Hindlimb muscle (tissue), 1 donor: ENCODE measurements around the gene THAP8. TPM values are rescaled to one million over a fixed set of nuclear protein-coding genes. Genes with fewer than 3 reads are reported as not detected.
"Not testable (repeated sequence)": the region's sequence is repeated elsewhere in the genome, so short reads cannot be mapped to it uniquely, and the experiment has no call there.

Source experiments
- DNase-seq: peaks from one replicate; pipeline ENCODE4 v3.0.0-alpha.2; 2013
- polyA plus RNA-seq: library from polyadenylated mRNA; unstranded; fragments of 120-200 nt; gene quantifications from one replicate; pipeline ENCODE4 v1.2.1, GENCODE V29; 2013; ENCODE audit not compliant: insufficient read length

THAP8 gene
- polyA plus RNA-seq, 1 donor = 11.2 TPM

DNA sequence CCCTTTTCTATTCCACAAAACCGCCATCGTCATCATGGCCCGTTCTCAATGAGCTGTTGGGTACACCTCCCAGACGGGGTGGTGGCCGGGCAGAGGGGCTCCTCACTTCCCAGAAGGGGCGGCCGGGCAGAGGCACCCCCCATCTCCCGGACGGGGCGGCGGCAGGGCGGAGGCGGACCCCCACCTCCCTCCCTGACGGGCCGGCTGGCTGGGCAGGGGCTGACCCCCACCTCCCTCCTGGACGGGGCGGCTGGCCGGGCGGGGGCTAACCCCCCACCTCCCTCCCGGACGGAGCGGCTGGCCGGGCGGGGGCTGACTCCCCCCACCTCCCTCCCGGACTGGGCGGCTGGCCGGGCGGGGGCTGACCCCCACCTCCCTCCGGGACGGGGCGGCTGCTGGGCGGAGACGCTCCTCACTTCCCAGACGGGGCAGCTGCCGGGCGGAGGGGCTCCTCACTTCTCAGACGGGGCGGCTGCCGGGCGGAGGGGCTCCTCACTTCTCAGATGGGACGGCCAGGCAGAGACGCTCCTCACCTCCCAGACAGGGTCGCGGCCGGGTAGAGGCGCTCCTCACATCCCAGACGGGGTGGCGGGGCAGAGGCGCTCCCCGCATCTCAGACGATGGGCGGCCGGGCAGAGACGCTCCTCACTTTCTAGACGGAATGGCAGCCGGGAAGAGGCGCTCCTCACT lies 14.9 kb upstream of the THAP8 start:
- DNase-seq = not testable (repeated sequence)

DNA sequence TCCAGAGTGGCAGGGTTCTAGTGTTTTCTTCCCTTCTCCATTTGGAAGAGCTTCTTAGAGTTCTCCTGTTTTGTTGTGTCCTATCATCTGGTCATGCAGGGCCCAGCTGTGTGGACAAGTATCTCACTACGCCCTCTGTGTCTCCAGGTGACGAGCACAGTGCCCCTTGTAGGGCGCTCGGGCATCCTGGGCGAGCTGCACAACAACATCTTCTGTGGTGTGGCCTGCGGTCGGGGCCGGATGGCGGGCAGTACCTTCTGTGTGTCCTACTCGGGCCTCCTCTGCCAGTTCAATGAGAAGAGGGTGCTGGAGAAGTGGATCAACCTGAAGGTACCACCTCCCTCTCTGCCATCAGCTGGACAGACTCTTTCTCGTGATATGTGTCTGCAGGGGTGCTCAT lies 13.6 kb upstream of the THAP8 start:
- DNase-seq = no peak

DNA sequence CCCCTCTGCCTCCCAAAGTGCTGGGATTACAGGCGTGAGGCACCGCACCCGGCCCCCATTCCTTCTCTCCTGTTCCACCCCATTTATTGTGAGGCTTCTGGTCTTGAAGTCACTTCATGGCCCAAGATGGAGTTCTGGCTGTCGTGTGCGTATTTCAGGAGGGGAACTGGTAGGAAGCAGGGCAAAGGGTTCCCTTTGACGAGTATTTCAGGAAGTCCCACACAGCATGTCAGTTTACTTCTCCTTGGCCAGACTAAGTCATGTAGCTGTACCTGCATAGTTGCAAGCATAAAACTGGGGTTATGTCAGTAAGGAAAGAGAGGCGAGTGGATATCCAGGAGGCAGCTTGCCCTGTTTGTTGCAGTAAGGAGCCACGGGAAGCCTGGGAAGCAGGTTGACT lies 10.7 kb upstream of the THAP8 start:
- no peak for DNase-seq

DNA sequence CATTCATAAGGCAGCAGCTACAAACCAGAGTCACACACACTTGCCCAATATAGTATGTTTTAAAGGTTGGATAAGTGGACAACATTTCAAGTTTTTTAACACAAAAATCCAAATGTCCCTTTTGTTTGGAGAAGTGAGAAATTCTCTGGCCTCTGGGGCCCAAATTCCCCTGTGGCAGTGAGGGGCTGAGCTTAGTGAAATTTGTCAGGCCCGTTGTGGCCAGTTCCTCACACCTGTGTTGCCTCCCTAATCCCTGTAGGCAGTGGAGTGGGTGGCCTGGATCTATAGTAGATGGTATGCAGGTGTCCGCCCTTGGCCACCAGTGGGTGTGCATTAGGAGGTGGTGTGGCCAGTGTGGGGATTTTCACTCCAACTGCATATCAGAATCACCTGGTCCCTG lies 7.3 kb upstream of the THAP8 start:
- no peak for DNase-seq

DNA sequence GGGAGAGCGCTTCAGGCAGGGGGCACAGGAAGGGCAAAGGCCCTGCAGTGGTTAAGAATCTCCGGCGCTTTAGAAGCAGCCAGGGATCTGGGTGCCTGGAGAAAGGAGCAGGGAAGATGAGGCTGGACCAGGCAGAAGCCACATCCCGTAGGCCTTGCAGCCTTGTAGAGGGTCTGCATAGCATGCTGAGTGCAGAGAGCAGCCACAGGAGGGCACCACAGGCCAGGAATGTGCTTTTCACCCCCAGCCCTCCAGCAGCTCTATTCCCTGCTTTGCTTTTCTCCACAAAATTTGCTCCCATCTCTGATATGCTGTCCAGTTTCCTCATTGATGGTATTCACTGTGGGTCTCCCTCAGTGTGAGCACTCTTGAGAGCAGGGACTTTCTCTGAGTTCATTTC lies 6.3 kb upstream of the THAP8 start:
- no peak for DNase-seq

DNA sequence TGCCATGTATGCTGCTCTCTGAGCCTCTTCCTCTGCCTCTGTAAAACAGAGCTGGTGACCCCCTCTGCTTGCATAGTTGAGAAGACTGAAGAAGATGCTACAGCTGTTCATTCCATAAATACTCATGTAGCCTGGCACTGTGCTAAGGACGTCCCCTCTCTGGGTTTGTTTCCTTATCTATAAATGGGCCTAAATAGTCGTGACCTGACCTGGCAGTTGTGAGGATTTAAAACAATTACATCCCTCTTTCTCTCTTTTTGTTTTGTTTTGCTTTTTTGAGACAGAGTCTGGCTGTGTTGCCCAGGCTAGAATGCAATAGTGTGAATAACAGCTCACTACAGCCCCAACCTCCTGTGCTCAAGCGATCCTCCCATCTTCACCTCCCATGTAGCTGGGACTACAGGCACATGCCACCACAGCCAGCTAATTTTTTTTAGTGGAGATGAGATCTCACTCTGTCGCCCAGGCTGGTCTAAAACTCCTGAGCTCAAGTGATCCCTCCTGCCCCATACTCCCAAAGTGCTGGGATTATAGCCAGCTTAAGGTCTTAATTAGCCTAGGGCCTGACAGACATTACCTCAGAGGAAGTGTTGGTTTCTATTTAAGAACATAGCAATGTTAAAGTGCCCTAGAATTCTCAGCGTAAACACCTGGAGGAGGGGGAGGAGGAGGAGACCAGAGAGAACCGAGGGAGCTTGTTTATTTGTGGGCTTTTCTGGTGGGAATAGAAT lies 5.3 kb upstream of the THAP8 start:
- DNase-seq = no peak

DNA sequence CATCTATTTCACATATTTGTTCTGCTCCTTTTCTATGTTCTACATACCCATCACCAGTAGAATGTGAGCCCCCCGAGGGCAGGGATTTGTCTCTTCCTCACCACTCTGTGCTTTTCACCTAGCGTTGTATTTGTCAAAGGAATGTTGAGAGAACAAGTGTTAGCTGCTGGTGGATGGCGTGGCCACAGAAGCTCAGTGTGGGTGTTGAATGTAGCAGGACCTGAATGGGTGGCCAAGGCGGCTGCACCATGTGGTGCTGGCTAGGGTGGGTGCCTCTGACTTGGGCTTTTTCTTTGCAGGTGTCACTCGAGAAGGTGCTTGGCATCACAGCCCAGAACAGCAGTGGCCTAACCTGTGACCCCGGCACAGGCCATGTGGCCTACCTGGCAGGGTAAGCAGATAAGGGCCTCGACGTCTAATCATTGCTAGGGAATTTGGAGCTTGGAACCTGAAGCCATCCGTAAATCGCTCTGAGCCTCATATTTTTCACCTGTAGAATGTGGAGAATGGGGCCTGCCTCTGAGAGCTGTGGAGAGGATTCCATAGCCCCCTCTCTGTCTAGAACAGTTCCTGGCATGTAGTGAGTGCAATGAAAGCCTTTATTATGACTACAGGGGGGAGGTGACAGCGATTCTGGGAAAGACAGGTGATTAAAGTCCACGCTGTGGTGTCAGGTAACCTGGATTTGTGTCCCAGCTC lies 4.5 kb upstream of the THAP8 start:
- DNase-seq = no peak

DNA sequence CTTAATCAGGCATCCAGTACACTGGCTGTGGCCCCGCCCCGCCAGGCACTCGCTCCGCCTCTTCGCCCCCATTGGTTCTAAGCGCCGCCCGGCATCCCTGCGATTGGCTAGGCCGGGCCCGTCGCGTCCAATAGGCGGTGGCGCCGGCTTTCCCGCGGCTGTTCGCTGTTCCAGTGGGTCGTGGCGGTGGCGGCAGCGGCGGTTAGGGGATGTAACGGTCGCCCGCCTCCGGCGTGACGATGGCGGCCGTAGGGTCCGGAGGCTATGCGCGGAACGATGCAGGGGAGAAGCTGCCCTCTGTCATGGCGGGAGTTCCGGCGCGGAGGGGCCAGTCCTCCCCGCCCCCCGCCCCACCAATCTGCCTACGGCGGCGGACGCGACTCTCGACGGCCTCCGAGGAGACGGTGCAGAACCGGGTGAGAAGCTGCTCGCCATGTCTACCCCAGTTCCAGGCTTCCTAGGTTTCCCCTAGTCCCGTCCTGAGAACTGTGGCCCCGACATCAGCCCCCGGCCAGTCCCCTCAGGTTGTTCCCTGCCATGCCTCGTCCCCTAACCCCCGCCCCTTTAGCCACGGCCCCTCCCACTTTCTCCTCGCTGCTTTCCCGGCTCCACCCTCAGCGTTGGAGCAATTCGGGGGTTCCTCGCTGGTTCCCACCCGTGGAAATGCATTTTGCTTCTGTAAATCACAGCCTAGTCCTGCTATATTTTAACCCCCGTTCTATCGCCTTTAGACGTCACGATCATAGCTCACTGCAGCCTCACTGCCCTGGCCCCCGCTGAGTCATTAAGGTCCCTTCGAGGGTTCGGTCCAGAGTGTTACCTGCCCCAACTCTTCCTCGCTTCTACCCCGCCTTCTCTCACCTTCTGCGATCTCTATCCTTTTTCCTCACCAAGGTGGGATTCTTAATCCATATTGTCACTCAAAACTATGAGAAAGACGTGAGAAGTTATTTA lies 925 bp upstream of the THAP8 start, which contains the start of gene WDR62:
Gene WDR62, plus strand, starts transcription at position 165 of the 954 bp plus-strand sequence. Its CDS starts 75 bp downstream, at position 240.
- peak; percentile 92 for DNase-seq

DNA sequence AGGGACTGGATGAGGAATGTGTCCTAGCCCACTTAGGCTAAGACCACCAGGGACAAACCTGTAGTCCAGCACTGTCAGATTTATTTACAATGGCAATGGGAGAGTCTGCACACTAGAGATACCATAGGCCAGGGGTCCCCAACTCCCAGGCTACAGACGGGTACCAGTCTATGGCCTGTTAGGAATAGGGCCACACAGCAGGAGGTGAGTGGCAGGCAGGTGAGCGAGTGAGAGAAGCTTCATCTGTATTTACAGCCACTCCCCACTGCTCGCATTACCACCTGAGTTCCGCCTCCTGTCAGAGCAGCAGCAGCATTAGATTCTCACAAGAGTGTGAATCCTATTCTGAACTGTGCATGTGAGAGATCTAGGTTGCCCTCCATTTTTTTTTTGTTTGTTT lies 2.4 kb downstream of the THAP8 start:
- no peak for DNase-seq

DNA sequence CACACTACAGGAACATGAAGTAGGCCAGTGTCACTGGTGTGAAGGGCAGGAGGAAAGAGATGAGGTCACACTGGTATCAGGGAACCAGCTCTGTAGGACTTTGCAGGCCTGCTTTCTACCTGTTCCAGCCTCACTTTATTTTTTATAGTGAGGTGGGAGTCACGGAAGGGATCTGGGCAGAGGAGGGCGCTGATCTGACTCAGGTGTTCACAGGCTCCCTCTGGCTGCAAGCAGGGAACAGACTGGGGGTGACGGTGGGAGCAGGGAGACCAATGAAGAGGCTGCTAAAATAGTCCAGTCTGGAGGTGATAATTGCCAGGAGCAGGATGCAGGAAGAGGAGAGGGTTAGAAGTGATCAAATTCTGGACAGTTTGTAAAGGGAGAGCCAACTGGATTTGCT lies 2.8 kb downstream of the THAP8 start:
- no peak for DNase-seq

DNA sequence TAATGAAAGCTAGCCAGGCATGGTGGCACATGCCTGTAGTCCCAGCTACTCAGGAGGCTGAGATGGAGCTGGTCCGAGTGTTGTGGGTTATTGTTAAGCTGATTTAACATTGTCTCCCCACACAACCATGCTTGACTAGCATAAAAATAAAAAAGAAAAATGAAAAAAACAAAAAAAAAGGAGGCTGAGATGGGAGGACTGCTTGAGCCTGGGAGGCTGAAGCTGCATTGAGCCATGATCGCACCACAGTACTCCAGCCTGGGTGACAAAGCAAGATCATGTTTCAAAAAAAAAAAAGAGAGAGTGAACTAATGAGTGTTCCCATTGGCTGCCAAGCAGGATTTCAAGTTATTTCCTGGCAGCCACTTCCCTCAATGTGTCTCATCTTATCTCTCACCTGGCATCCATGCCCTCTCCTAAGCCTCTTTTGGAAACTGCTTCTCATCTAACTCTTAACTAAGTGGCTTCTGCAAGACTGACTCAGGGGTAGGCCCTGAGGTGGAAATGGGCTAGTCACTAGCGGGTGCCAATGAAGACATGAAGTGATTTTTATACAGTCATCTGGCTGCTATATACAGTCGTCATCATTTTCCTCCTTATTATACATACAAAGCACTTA lies 4.9 kb downstream of the THAP8 start:
- no peak for DNase-seq

DNA sequence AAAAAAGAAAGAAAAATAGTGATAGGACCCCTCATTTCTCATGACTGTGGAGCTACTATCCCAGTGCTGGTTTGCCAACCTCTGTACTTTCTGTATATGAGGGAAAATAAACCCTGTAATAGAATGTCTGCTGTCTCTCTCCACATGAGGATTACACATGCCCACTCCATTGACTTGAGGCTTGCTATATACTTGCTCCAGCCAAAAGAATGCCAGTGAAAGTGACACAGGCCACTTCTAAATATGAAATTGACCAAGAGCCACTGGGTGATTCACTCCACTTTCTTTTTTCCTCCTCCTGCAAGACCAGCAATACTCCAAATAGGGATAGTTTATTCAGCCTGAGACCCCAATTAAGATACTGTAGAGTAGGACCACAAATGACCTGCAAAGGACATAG lies 6.2 kb downstream of the THAP8 start:
- no peak for DNase-seq

DNA sequence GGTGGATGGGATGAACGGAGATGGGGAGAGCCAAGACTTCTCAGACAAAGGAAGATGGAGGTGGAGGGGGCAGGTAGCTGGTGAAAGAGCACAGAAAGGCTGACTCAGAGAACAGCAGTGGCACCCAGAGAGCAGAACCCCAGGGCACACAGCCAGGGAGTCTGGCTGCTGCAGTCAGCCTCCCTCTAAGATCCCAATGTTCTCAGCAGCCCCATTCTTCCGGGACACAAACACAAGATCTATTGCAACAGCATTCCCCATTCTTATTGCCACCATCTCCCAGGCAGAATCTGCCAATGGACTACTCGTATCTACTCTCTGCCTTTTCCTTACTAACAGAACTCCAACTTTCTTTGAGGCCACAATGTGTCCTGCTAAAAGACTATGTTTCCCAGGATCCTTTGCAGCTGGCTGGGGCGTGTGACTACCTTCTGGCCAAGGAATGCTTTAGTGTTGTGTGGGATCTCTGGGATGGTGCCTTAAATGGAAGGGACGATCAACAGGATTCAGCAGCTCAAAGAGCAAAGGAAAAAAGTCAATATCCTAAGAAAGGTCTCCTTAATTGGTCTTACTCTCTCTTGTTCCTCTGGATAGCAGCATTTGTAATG lies 7.5 kb downstream of the THAP8 start:
- no peak for DNase-seq

DNA sequence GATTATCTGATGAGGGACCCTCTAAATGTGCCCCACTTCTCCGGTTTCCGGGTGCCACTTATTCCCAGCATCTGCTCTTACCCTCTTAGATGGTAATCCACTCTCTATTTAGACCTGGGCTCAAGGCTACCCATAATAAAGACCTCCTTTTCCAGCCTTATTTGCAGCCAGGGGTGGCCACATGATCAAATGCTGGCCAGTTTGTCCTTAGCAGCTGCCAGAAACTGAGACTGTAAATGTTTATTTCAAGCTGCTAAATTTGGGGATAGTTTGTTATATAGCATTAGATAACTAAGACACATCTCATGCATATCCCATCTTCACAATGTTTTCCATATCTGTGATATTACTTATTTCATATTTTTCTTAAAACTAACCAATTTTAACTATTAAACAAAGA lies 10.1 kb downstream of the THAP8 start:
- no peak for DNase-seq

DNA sequence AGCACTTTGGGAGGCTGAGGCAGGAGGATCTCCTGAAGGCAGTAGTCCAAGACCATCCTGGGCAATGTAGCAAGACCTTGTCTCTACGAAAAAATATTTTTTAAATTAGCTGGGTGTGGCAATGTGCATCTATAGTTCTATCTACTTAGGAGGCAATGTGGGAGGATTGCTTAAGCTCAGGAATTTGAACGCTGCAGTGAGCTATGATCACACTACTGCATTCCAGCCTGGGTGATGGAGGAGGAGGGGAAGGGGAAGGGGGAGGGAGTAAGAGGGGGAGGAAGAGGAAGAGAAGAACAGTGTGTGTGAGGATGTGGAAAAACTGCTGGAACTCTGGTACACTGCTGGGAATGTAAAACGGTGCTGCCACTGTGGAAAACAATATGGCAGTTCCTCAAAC lies 12.3 kb downstream of the THAP8 start:
- no peak for DNase-seq

DNA sequence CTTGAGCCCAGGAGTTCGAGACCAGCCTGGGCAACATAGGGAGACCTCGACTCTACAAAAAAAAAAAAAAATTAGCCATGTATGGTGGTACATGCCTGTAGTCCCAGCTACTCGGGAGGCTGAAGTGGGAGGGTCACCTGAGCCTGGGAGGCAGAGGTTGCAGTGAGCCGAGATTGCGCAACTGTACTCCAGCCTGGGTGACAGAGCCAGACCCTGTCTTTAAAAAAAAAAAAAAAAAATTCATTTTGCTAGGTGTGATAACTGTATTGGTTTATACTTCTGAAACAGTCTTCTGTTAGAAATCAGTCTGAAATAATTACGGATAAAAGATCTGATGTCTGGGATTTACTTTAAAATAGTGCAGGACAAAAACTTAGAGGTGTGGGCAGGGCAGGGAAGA lies 13.0 kb downstream of the THAP8 start:
- not testable (repeated sequence) for DNase-seq

DNA sequence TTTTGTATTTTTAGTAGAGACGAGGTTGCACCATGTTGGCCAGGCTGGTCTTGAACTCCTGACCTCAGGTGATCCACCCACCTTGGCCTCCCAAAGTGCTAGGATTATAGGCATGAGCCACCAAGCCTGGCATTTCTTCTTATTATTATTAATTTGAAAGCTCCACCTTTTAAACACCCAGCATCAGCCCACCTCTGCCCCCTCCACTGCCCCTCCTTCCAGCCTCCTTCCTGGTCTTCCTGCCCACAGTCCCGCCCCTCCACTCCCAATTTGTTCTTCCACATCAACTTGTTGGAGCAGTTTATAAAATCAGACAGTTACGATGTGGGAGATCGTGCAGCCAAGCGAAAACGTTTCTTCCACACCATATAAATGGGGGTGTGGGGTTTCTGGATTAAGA lies 13.6 kb downstream of the THAP8 start:
- no peak for DNase-seq

DNA sequence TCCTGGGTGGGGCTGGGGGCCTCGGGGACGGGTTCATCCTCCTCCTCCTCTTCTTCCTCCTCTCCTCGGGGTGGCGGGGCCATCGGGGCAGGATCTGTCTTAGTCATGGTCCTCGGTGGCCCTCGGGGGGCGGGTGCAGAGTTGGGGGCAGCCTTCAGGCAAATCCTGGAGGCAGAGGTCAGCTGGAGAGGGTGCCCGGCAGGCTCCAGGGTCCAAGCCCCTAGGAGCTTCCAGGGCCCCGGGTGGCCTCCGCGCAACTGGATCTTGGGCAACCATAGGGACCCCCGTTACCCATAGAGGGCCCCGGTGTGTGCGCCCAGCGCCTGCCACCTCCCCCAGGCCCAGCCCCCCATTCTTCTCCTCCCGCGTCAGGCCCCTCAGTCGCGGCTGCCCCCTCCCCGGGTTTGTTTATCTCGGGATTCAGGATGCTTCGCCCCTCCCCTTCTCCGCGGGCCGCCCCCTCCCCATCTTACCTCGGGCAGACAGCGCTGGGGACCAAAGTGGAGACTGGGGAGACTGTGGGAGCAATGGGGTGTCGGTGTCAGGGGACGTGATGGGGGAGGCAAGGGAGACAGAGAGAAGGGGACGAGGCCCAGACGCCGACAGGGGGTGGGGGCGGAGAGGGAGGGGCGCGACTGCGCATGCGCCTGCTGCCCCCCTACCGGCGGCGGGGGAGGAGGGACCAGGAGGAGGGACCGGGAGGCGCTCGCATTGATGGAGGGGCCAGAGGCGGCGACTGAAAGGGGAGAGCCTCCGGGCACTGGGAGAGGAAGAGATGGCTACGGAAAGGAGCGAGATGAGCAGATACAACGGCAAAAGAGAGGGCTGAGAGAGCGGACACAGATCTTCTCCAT lies 21.6 kb downstream of the THAP8 start, which contains the start of gene CLIP3:
Gene CLIP3, minus strand, starts transcription at position 623 of the 854 bp plus-strand sequence. Its CDS starts 516 bp downstream, at position 107.
- DNase-seq = peak; percentile 83

DNA sequence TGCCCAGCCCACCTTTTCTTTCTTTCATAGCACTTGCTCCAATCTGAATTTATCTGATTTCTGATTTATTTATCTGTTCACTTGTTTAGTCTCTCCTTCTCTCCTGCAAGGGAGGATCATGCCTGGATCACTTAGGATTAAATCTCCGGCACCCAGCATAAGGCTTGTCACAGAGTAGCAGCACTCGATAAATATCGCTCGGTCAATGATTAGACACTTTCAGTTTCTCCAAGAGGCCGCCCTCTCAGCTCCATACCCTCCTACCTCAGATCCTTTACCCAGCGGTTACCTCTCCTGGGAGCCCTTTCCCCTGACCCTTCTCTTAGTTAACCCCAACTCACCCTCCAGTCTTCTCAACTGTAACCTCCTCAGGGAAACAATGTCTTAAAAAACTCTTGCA lies 22.8 kb downstream of the THAP8 start:
- DNase-seq = no peak
